MM.1S (cell line): ENCODE results near the gene SMARCD3.

Experiments
- EZH2 ChIP-seq: fragments of 300-600 bp; sonication (generic); optimal IDR thresholded peaks from 2 replicates; pipeline ENCODE3; 2017; ENCODE audit warnings: low read depth, mild to moderate bottlenecking, antibody characterized with exemption, low read length, mixed read lengths
- EZH2phosphoT487 ChIP-seq: fragments of 300-600 bp; sonication (generic); IDR thresholded peaks from 2 replicates; pipeline ENCODE4 v1.6.1; 2018; ENCODE audit warnings: antibody characterized with exemption, low read length
- TF ChIP-seq, protein P1 (sequence below): fragments of 300-600 bp; sonication (generic); IDR thresholded peaks from 2 replicates; pipeline ENCODE4 v1.5.1; 2016; ENCODE audit warnings: antibody characterized with exemption, low read length, mixed read lengths

GRCh38 chr7:151245360-151246101, 3.0 kb downstream of the SMARCD3 start:
- TF ChIP-seq, protein P1, sequence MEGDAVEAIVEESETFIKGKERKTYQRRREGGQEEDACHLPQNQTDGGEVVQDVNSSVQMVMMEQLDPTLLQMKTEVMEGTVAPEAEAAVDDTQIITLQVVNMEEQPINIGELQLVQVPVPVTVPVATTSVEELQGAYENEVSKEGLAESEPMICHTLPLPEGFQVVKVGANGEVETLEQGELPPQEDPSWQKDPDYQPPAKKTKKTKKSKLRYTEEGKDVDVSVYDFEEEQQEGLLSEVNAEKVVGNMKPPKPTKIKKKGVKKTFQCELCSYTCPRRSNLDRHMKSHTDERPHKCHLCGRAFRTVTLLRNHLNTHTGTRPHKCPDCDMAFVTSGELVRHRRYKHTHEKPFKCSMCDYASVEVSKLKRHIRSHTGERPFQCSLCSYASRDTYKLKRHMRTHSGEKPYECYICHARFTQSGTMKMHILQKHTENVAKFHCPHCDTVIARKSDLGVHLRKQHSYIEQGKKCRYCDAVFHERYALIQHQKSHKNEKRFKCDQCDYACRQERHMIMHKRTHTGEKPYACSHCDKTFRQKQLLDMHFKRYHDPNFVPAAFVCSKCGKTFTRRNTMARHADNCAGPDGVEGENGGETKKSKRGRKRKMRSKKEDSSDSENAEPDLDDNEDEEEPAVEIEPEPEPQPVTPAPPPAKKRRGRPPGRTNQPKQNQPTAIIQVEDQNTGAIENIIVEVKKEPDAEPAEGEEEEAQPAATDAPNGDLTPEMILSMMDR = peak; percentile 44
- TF ChIP-seq EZH2 (peak; percentile 62), EZH2phosphoT487 (no peak)
